ENCODE data around the gene PRKCZ. TPM values are rescaled to one million over a fixed set of nuclear protein-coding genes. Genes with fewer than 3 reads are reported as not detected.
"Not testable (repeated sequence)": the region's sequence is repeated elsewhere in the genome, so short reads cannot be mapped to it uniquely, and the experiment has no call there.

Gene PRKCZ
- total and polyA plus RNA-seq, 4 donors = 4.8 to 9.9 (median 8.4) TPM

- Histone ChIP-seq H3K27me3 (ENCODE audit: control insufficient read depth in 4 of 4, insufficient read depth in 4 of 4, low read length in 3 of 4) (no peaks in the 10 kb centered on the region), H3K9me3 (ENCODE audit: control insufficient read depth in 4 of 4, low read length in 3 of 4) (no peaks in the 10 kb centered on the region), H3K27ac (ENCODE audit: low read depth in 1 of 2, low read length in 2 of 2) (no peak overlapping the region), H3K4me1 (ENCODE audit: control insufficient read depth in 4 of 4, insufficient read depth in 4 of 4, low read length in 3 of 4) (no peaks in the 10 kb centered on the region), H3K9ac (ENCODE audit: low read depth in 1 of 2, low read length in 2 of 2) (no peak overlapping the region), H3K36me3 (ENCODE audit: control insufficient read depth in 4 of 4, insufficient read depth in 3 of 4, low read depth in 1 of 4, low read length in 3 of 4) (no peaks in the 10 kb centered on the region), H3K4me3 (ENCODE audit: low read depth in 1 of 3, low read length in 3 of 3) (no peak overlapping the region)
- no peak for DNase-seq (ENCODE audit: low spot score)
- no peak for TF ChIP-seq YY1 (IDR thresholded peaks at IDR 0.05)
- TF ChIP-seq GABPA (IDR thresholded peaks at IDR 0.05 in 1 of 2, conservative IDR thresholded peaks at IDR 0.05 in 1 of 2) = no peak
- no peak for TF ChIP-seq NR2F2 (IDR thresholded peaks at IDR 0.05)
- TF ChIP-seq RAD21 (IDR thresholded peaks at IDR 0.05) = no peak
- no peak for TF ChIP-seq TAF1 (conservative IDR thresholded peaks at IDR 0.05)
- 78% methylated on average over 17 of the region's 17 CpGs for WGBS
These were observed 62.1 kb downstream of the PRKCZ start for GRCh38 chr1:2112280-2112701.

- Histone ChIP-seq H3K27ac (ENCODE audit: low read depth in 1 of 2, low read length in 2 of 2) (no peak overlapping the region), H3K27me3 (ENCODE audit: control insufficient read depth in 4 of 4, insufficient read depth in 4 of 4, low read length in 3 of 4) (no peaks in the 10 kb centered on the region), H3K9me3 (ENCODE audit: control insufficient read depth in 4 of 4, low read length in 3 of 4) (no peaks in the 10 kb centered on the region), H3K4me3 (ENCODE audit: low read depth in 1 of 3, low read length in 3 of 3) (no peak overlapping the region), H3K36me3 (ENCODE audit: control insufficient read depth in 4 of 4, insufficient read depth in 3 of 4, low read depth in 1 of 4, low read length in 3 of 4) (no peaks in the 10 kb centered on the region), H3K9ac (ENCODE audit: low read depth in 1 of 2, low read length in 2 of 2) (no peak overlapping the region), H3K4me1 (ENCODE audit: control insufficient read depth in 4 of 4, insufficient read depth in 4 of 4, low read length in 3 of 4) (no peaks in the 10 kb centered on the region)
- TF ChIP-seq ATF3 (IDR thresholded peaks at IDR 0.05) = no peak
- TF ChIP-seq TAF1 (conservative IDR thresholded peaks at IDR 0.05) = no peak
- TF ChIP-seq REST (IDR thresholded peaks at IDR 0.05) = no peak
- no peak for TF ChIP-seq ZBTB33 (IDR thresholded peaks at IDR 0.05)
- no peak for TF ChIP-seq FOXA2 (IDR thresholded peaks at IDR 0.05)
- no peak for TF ChIP-seq JUND (IDR thresholded peaks at IDR 0.05)
- TF ChIP-seq EGR1 (IDR thresholded peaks at IDR 0.05; ENCODE audit: low read depth in 2 of 2) = no peak
- DNase-seq (ENCODE audit: low spot score) = no peak
- 96% methylated on average over 15 of the region's 15 CpGs for WGBS
These were observed 63.5 kb downstream of the PRKCZ start for GRCh38 chr1:2113620-2114135.

- DNase-seq (ENCODE audit: low spot score); H3K36me3 ChIP-seq (ENCODE audit: control insufficient read depth in 4 of 4, insufficient read depth in 3 of 4, low read depth in 1 of 4, low read length in 3 of 4): not testable (repeated sequence)
- 95% methylated on average over 14 of the region's 14 CpGs for WGBS
These were observed 64.4 kb downstream of the PRKCZ start for GRCh38 chr1:2114635-2115007.

More at GRCh38 chr1:2114635-2115007, 64.4 kb downstream of the PRKCZ start:
- not testable (repeated sequence) for H3K4me3 ChIP-seq (ENCODE audit: low read depth in 1 of 3, low read length in 3 of 3); H3K27me3 ChIP-seq (ENCODE audit: control insufficient read depth in 4 of 4, insufficient read depth in 4 of 4, low read length in 3 of 4); H3K9ac ChIP-seq (ENCODE audit: low read depth in 1 of 2, low read length in 2 of 2); H3K4me1 ChIP-seq (ENCODE audit: control insufficient read depth in 4 of 4, insufficient read depth in 4 of 4, low read length in 3 of 4); H3K27ac ChIP-seq (ENCODE audit: low read depth in 1 of 2, low read length in 2 of 2); H3K9me3 ChIP-seq (ENCODE audit: control insufficient read depth in 4 of 4, low read length in 3 of 4)
